Keratinocyte (primary cell): Measurements from ENCODE around the gene PRSS8. TPM values are rescaled to one million over a fixed set of nuclear protein-coding genes. Genes with fewer than 3 reads are reported as not detected.

ENCODE experiments used
- DNase-seq: peaks from one replicate; pipeline ENCODE4 v3.0.0-alpha.2; 2011; ENCODE audit warnings: low read depth, missing footprints, low spot score
- FAIRE-seq: peaks from 2 replicates; lab custom pipeline; 2011; peaks lifted over from hg19 to GRCh38; lab: Jason Lieb, UNC
- H2AFZ ChIP-seq: 2 replicates; pipeline ENCODE4 v1.6.0; 2012; ENCODE audit warnings: low read length, control low read depth, inconsistent platforms; ENCODE audit not compliant: control insufficient read depth
- H3K27ac ChIP-seq: 2 replicates; pipeline ENCODE4 v1.5.1; 2011; ENCODE audit warnings: low read length; ENCODE audit not compliant: control insufficient read depth, insufficient read depth
- H3K27me3 ChIP-seq: 3 replicates; pipeline ENCODE4 v1.6.0; 2011; ENCODE audit warnings: low read length; ENCODE audit not compliant: control insufficient read depth, insufficient read depth; ENCODE audit errors: extremely low read depth
- H3K36me3 ChIP-seq, 2 experiments: 2 replicates in 1 of 2; 3 replicates in 1 of 2; pipeline ENCODE4 v1.5.1; 2011; ENCODE audit warnings: low read length in 2 of 2, mild to moderate bottlenecking in 1 of 2; ENCODE audit not compliant: control insufficient read depth in 2 of 2, insufficient read depth in 2 of 2; ENCODE audit errors: extremely low read depth in 1 of 2
- H3K4me1 ChIP-seq: 3 replicates; pipeline ENCODE4 v1.5.1; 2011; ENCODE audit warnings: low read length; ENCODE audit not compliant: control insufficient read depth, insufficient read depth; ENCODE audit errors: extremely low read depth
- H3K4me2 ChIP-seq: 3 replicates; pipeline ENCODE4 v1.6.0; 2011; ENCODE audit warnings: low read depth, low read length; ENCODE audit not compliant: control insufficient read depth, insufficient read depth; ENCODE audit errors: extremely low read depth
- H3K4me3 ChIP-seq, 3 experiments: fragments of 200-600 bp in 1 of 3; sonication (generic) in 1 of 3; 2 replicates in 2 of 3; 3 replicates in 1 of 3; pipeline ENCODE4 v1.5.1; 2011 to 2016; ENCODE audit warnings: low read length in 3 of 3, mild to moderate bottlenecking in 3 of 3, control low read depth in 2 of 3, inconsistent platforms in 1 of 3, low read depth in 1 of 3, mixed read lengths in 1 of 3, mixed run types in 1 of 3, moderate library complexity in 1 of 3; ENCODE audit not compliant: control insufficient read depth in 2 of 3, insufficient read depth in 2 of 3; ENCODE audit errors: extremely low read depth in 1 of 3
- H3K79me2 ChIP-seq: 2 replicates; pipeline ENCODE4 v1.6.0; 2012; ENCODE audit warnings: low read length; ENCODE audit not compliant: control insufficient read depth, insufficient read depth
- H3K9ac ChIP-seq: 3 replicates; pipeline ENCODE4 v1.6.0; 2011; ENCODE audit warnings: low read length; ENCODE audit not compliant: control insufficient read depth, insufficient read depth; ENCODE audit errors: extremely low read depth
- H3K9me1 ChIP-seq: 3 replicates; pipeline ENCODE4 v1.6.0; 2011; ENCODE audit warnings: low read length; ENCODE audit not compliant: control insufficient read depth, insufficient read depth; ENCODE audit errors: extremely low read depth
- H3K9me3 ChIP-seq: 2 replicates; pipeline ENCODE4 v1.5.1; 2012; ENCODE audit warnings: low read depth, low read length; ENCODE audit not compliant: control insufficient read depth
- H4K20me1 ChIP-seq: 3 replicates; pipeline ENCODE4 v1.6.0; 2011; ENCODE audit warnings: low read length; ENCODE audit not compliant: control insufficient read depth, insufficient read depth; ENCODE audit errors: extremely low read depth
- CTCF ChIP-seq, 3 experiments: IDR thresholded peaks in 1 of 3; conservative IDR thresholded peaks in 1 of 3; optimal IDR thresholded peaks in 1 of 3; 2 replicates in 2 of 3; 3 replicates in 1 of 3; pipeline versions ENCODE3 to v1.5.1; 2011; ENCODE audit warnings: low read length in 3 of 3, mild to moderate bottlenecking in 3 of 3, moderate library complexity in 2 of 3, control low read depth in 1 of 3, inconsistent platforms in 1 of 3; ENCODE audit not compliant: insufficient read depth in 2 of 3; ENCODE audit errors: extremely low read depth in 1 of 3
- EZH2 ChIP-seq: IDR thresholded peaks from one replicate; pipeline ENCODE4 v1.6.1; 2012; ENCODE audit warnings: inconsistent platforms, mild to moderate bottlenecking, low read length, moderate library complexity
- dilution Hi-C: fragments of 300-500 bp; cut with MboI; formaldehyde crosslinking; loops from one replicate; pipeline ENCODE4 v1.7.0; 2020; ENCODE audit warnings: low sequenced_read_pairs; ENCODE audit not compliant: extremely low pct_ligation_motif_present
- polyA plus RNA-seq, 5 experiments: library from polyadenylated mRNA; depleted of rRNA in 3 of 5; stranded (reverse) in 3 of 5; stranded (forward) in 1 of 5; unstranded in 1 of 5; fragments of >200 nt; gene quantifications; 1 replicate in 1 of 5; 2 replicates in 3 of 5; 3 replicates in 1 of 5; pipeline versions ENCODE4 v1.2.1 to v1.2.3, GENCODE V29; 2011 to 2012; ENCODE audit warnings: missing spikeins in 2 of 5, low read depth in 1 of 5, low replicate concordance in 1 of 5

The PRSS8 gene
- polyA plus RNA-seq, 1 donor (not counting 4 experiments of a cell fraction or from before 2014, with no cell fraction given): 31.2 TPM

DNA sequence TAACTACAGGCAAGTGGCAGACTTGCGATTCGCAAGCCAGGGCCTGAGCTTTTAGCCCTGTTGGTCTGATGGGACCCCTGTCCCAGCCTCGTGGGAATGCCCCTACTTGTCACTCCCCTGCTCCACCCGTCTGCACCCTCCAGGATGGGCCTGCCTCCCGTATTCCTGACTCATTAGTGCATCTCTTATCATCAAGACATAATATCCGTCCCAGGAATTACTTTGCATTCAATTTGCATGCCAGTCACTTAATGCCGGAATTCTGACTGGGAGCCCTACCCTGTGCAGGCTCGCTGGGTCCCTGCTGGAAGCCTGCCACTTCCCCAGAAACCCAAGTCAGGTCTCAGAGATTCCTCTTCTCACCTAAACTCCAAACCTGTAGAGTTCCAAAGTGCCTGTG lies 50.1 kb downstream of the PRSS8 start:
- Histone ChIP-seq H4K20me1 (no peaks in the 10 kb centered on the region), H3K4me3 (no peak overlapping the region), H3K9me1 (no peaks in the 10 kb centered on the region), H3K4me1 (peaks cover 9% of the 10 kb centered on the region), H3K36me3 (peaks cover 11 to 13% of the 10 kb centered on the region in 2 experiments), H3K27me3 (no peaks in the 10 kb centered on the region), H3K79me2 (peaks cover 14% of the 10 kb centered on the region), H2AFZ (no peak overlapping the region), H3K9ac (no peak overlapping the region), H3K9me3 (no peaks in the 10 kb centered on the region), H3K27ac (peak overlapping the region; percentile 39), H3K4me2 (no peak overlapping the region)
- FAIRE-seq (no peak), DNase-seq (no peak)
- dilution Hi-C loops: no loop called here
- TF ChIP-seq CTCF (optimal IDR thresholded peaks at IDR 0.05 in 1 of 3, IDR thresholded peaks at IDR 0.05 in 1 of 3, conservative IDR thresholded peaks at IDR 0.05 in 1 of 3; ENCODE audit: extremely low read depth in 1 of 3, insufficient read depth in 2 of 3, low read length in 3 of 3) (no peak), EZH2 (no peak)

GRCh38 chr16:31084584-31085302 lies 50.8 kb downstream of the PRSS8 start:
- H3K36me3 ChIP-seq: peaks cover 11 to 15% of the 10 kb centered on the region in 2 experiments
- no peak overlapping the region for H3K4me3 ChIP-seq
- no peaks in the 10 kb centered on the region for H3K27me3 ChIP-seq
- H3K79me2 ChIP-seq: peaks cover 19% of the 10 kb centered on the region
- DNase-seq (no peak), FAIRE-seq (no peak)
- H3K4me1 ChIP-seq: peaks cover 9% of the 10 kb centered on the region
- H2AFZ ChIP-seq: no peak overlapping the region
- peak overlapping the region; percentile 39 for H3K27ac ChIP-seq
- H3K9me1 ChIP-seq: no peaks in the 10 kb centered on the region
- dilution Hi-C loops: no loop called here
- H3K9ac ChIP-seq: no peak overlapping the region
- no peak overlapping the region for H3K4me2 ChIP-seq
- TF ChIP-seq CTCF (optimal IDR thresholded peaks at IDR 0.05 in 1 of 3, IDR thresholded peaks at IDR 0.05 in 1 of 3, conservative IDR thresholded peaks at IDR 0.05 in 1 of 3; ENCODE audit: extremely low read depth in 1 of 3, insufficient read depth in 2 of 3, low read length in 3 of 3) (no peak), EZH2 (no peak)
- H3K9me3 ChIP-seq: no peaks in the 10 kb centered on the region
- no peaks in the 10 kb centered on the region for H4K20me1 ChIP-seq
